ENCODE results near the gene LRP1B. TPM values are rescaled to one million over a fixed set of nuclear protein-coding genes. Genes with fewer than 3 reads are reported as not detected.
A peak's percentile ranks its signal among the peaks of the same experiment; 100 is the strongest.

Gene LRP1B
- polyA plus RNA-seq, 1 of the 3 experiments (the other 2 are of a cell fraction) = 0.28 TPM

- DNase-seq = no peak
- H4K20me1 ChIP-seq (ENCODE audit: insufficient read depth) = no peaks in the 10 kb centered on the region
- ChIA-PET POLR2A (no interaction called here), CTCF (no interaction called here)
- no peak overlapping the region for H3K27ac ChIP-seq (ENCODE audit: low read depth in 2 of 2, low read length in 1 of 2)
- no peaks in the 10 kb centered on the region for H3K9me2 ChIP-seq
- TF ChIP-seq RAD21 (IDR thresholded peaks at IDR 0.05; ENCODE audit: low read length) (no peak), TCF12 (IDR thresholded peaks at IDR 0.05) (peak; percentile 56), RXRA (IDR thresholded peaks at IDR 0.05; ENCODE audit: borderline replicate concordance, low read depth) (no peak), CTCF (IDR thresholded peaks at IDR 0.05) (no peak), ZBTB33 (IDR thresholded peaks at IDR 0.05; ENCODE audit: borderline replicate concordance, low read depth) (no peak), YY1 (IDR thresholded peaks at IDR 0.05; ENCODE audit: low read depth) (no peak), NRF1 (IDR thresholded peaks at IDR 0.05; ENCODE audit: low read depth, low read length) (no peak), JUND (IDR thresholded peaks at IDR 0.05) (peak; percentile 48; the same call in 1 of the 2 replicates), MAX (IDR thresholded peaks at IDR 0.05; ENCODE audit: low read depth) (no peak), USF1 (IDR thresholded peaks at IDR 0.05; ENCODE audit: borderline replicate concordance, low read depth) (no peak), EP300 (IDR thresholded peaks at IDR 0.05; ENCODE audit: borderline replicate concordance in 1 of 2, low read depth in 1 of 2, low read length in 1 of 2) (no peak; a peak in 1 of 4 replicates), FOSL2 (IDR thresholded peaks at IDR 0.05; ENCODE audit: borderline replicate concordance, low read depth) (0 out of 2 replicates have a peak, but pooled peaks have one; percentile 26), TEAD4 (IDR thresholded peaks at IDR 0.05; ENCODE audit: borderline replicate concordance, insufficient read depth) (0 out of 2 replicates have a peak, but pooled peaks have one; percentile 48), NFIC (IDR thresholded peaks at IDR 0.05; ENCODE audit: borderline replicate concordance) (peak; percentile 65; the same call in 1 of the 2 replicates), REST (IDR thresholded peaks at IDR 0.05; ENCODE audit: low read depth, low read length) (no peak), IRF3 (IDR thresholded peaks at IDR 0.05; ENCODE audit: low read depth, low read length) (no peak), PBX3 (IDR thresholded peaks at IDR 0.05) (0 out of 2 replicates have a peak, but pooled peaks have one; percentile 9)
- H3K9me3 ChIP-seq = no peaks in the 10 kb centered on the region
- H3F3A ChIP-seq (replicated peaks; ENCODE audit: insufficient read depth) = no peaks in the 10 kb centered on the region
- H3K4me1 ChIP-seq (ENCODE audit: control insufficient read depth in 1 of 2, insufficient read depth in 2 of 2, low read depth in 1 of 2, low read length in 1 of 2) = no peaks in the 10 kb centered on the region
- no peak overlapping the region for H3K4me3 ChIP-seq (ENCODE audit: low read depth in 2 of 2, low read length in 1 of 2)
- H3K9ac ChIP-seq = no peak overlapping the region
- no peak overlapping the region for H2AFZ ChIP-seq (ENCODE audit: low read depth)
- no peaks in the 10 kb centered on the region for H3K27me3 ChIP-seq (ENCODE audit: insufficient read depth)
- no peaks in the 10 kb centered on the region for H3K36me3 ChIP-seq (replicated peaks in 1 of 2; ENCODE audit: control insufficient read depth in 1 of 2, insufficient read depth in 2 of 2, low read length in 1 of 2)
- H3K4me2 ChIP-seq = no peak overlapping the region
- H3K79me2 ChIP-seq (ENCODE audit: insufficient read depth) = no peaks in the 10 kb centered on the region
Observed at GRCh38 chr2:140526575-140526974, 1604.2 kb downstream of the LRP1B start.
